Testis (tissue), 3 donors: Measurements from ENCODE around the gene SASS6. TPM values are rescaled to one million over a fixed set of nuclear protein-coding genes. Genes with fewer than 3 reads are reported as not detected.
A peak's percentile ranks its signal among the peaks of the same experiment; 100 is the strongest.
"Not testable (repeated sequence)": the region's sequence is repeated elsewhere in the genome, so short reads cannot be mapped to it uniquely, and the experiment has no call there.

Experiments used
- DNase-seq: peaks from one replicate; pipeline ENCODE4 v3.0.0-alpha.2; 2019
- H3K27ac ChIP-seq, 2 donors: fragments of 200-600 bp; sonication (generic); one replicate each; pipeline ENCODE4 v1.5.1; 2019
- H3K27me3 ChIP-seq: fragments of 200-600 bp; sonication (generic); one replicate; pipeline ENCODE4 v1.5.1; 2019
- H3K36me3 ChIP-seq: fragments of 200-600 bp; sonication (generic); one replicate; pipeline ENCODE4 v1.5.1; 2017; ENCODE audit warnings: low read depth; ENCODE audit errors: missing control alignments
- H3K4me1 ChIP-seq: fragments of 200-600 bp; sonication (generic); one replicate; pipeline ENCODE4 v1.5.1; 2019
- H3K4me3 ChIP-seq, 2 donors: fragments of 200-600 bp; sonication (generic); one replicate each; pipeline ENCODE4 v1.5.1; 2017 to 2019
- H3K9me3 ChIP-seq: fragments of 200-600 bp; sonication (generic); one replicate; pipeline ENCODE4 v1.5.1; 2017
- CTCF ChIP-seq, 3 experiments: fragments of 450-650 bp in 2 of 3; fragments of 200-600 bp in 1 of 3; sonication (generic) in 1 of 3; IDR thresholded peaks; one replicate each; pipeline ENCODE4 v1.5.1; 2016 to 2019; ENCODE audit warnings: antibody characterized with exemption in 3 of 3, mild to moderate bottlenecking in 2 of 3, moderate library complexity in 1 of 3
- POLR2A ChIP-seq: fragments of 450-650 bp; IDR thresholded peaks from one replicate; pipeline ENCODE4 v1.6.1; 2017; ENCODE audit warnings: antibody characterized with exemption, mild to moderate bottlenecking, moderate library complexity
- WGBS, 2 donors: methylation state at CpG; one replicate each; pipeline ENCODE4 v1.1.5; 2018; 5-methylcytosine and 5-hydroxymethylcytosine counted together
- intact Hi-C: fragments of 100-400 bp; cut with DNase I; formaldehyde crosslinking; loops from one replicate; pipeline ENCODE4 v1.15.1; 2023; ENCODE audit warnings: low total_unique reads
- polyA plus RNA-seq: library from polyadenylated mRNA; stranded (reverse); fragments of 350-450 nt; fragmentation: Illumina TruSeq; extraction: RNeasy Lipid Tissue Mini Kit (QIAGEN cat#74804); gene quantifications from one replicate; pipeline ENCODE4 v1.2.3, GENCODE V29; 2014; ENCODE audit warnings: low read depth, low replicate concordance; ENCODE audit not compliant: insufficient read depth
- total RNA-seq, 2 donors: library from RNA; depleted of rRNA; stranded (reverse); fragments of >200 nt; gene quantifications; one replicate each; pipeline ENCODE4 v1.2.3, GENCODE V29; 2016

Gene SASS6
- total and polyA plus RNA-seq, 3 donors from 2014 or later = 5.4 to 13.4 (median 9.5) TPM

DNA sequence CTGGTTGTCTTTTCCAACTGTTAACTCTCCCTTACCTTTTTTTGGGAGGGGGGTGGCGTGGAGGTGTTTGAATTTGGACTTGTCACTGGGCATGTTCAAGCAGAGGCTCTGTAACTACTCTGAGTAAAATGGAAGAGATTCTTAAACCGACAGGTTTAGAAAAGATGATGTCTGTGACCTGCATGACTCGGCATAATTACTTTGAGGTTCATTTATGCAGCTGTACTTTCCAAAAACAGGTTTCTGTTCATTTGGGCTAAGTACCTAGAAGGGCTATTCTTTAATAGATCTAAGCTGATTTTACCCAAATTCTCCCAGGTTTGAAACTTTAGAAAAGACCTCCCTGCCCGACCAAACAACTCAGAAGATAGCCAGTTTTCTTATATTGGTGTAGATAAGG is 82.6 kb downstream of the SASS6 start:
- TF ChIP-seq CTCF (IDR thresholded peaks at IDR 0.05) (no peak), POLR2A (no peak)
- Histone ChIP-seq H3K36me3 (no peaks in the 10 kb centered on the region), H3K9me3 (no peaks in the 10 kb centered on the region), H3K27me3 (no peaks in the 10 kb centered on the region), H3K4me3 (no peak overlapping the region), H3K27ac (no peak overlapping the region), H3K4me1 (peaks cover 9% of the 10 kb centered on the region)
- no peak for DNase-seq
- 86 to 91% methylated on average over 4 of the region's 4 CpGs for WGBS, 2 donors
- intact Hi-C loops = no loop called here

- WGBS, 2 donors = 93 to 97% methylated on average over 11 of the region's 11 CpGs
- intact Hi-C loops, DNase-seq: not testable (repeated sequence)
These were observed 85.5 kb downstream of the SASS6 start for GRCh38 chr1:100047235-100047708.

GRCh38 chr1:100045206-100045605 is 87.5 kb downstream of the SASS6 start:
- H3K36me3 ChIP-seq = no peaks in the 10 kb centered on the region
- no peaks in the 10 kb centered on the region for H3K9me3 ChIP-seq
- intact Hi-C loops = no loop called here
- H3K27me3 ChIP-seq = no peaks in the 10 kb centered on the region
- no peak for DNase-seq
- H3K27ac ChIP-seq = no peak overlapping the region
- TF ChIP-seq POLR2A = no peak
- TF ChIP-seq CTCF (IDR thresholded peaks at IDR 0.05) = no peak
- H3K4me3 ChIP-seq = no peak overlapping the region
- 92 to 94% methylated on average over 5 of the region's 5 CpGs for WGBS, 2 donors
- H3K4me1 ChIP-seq = peaks cover 9% of the 10 kb centered on the region

More at GRCh38 chr1:100047235-100047708, 85.5 kb downstream of the SASS6 start:
- not testable (repeated sequence) for H3K27me3 ChIP-seq, H3K9me3 ChIP-seq, H3K4me1 ChIP-seq, H3K36me3 ChIP-seq, H3K27ac ChIP-seq, H3K4me3 ChIP-seq

GRCh38 chr1:100039591-100039990 is 93.1 kb downstream of the SASS6 start:
- Histone ChIP-seq H3K36me3 (no peaks in the 10 kb centered on the region), H3K27ac (peak overlapping the region in 1 of 2 donors; percentile 98), H3K27me3 (no peaks in the 10 kb centered on the region), H3K4me1 (peaks cover 8% of the 10 kb centered on the region), H3K9me3 (no peaks in the 10 kb centered on the region), H3K4me3 (peak overlapping the region in 1 of 2 donors; percentile 96)
- TF ChIP-seq CTCF (IDR thresholded peaks at IDR 0.05) (no peak), POLR2A (no peak)
- intact Hi-C loops = loop anchor here (5.0 kb wide), 1 partner anchor 93 kb away; the partner anchor contains the start of genes SASS6 and TRMT13
- 7 to 13% methylated on average over 2 of the region's 2 CpGs for WGBS, 2 donors
- no peak for DNase-seq

DNA sequence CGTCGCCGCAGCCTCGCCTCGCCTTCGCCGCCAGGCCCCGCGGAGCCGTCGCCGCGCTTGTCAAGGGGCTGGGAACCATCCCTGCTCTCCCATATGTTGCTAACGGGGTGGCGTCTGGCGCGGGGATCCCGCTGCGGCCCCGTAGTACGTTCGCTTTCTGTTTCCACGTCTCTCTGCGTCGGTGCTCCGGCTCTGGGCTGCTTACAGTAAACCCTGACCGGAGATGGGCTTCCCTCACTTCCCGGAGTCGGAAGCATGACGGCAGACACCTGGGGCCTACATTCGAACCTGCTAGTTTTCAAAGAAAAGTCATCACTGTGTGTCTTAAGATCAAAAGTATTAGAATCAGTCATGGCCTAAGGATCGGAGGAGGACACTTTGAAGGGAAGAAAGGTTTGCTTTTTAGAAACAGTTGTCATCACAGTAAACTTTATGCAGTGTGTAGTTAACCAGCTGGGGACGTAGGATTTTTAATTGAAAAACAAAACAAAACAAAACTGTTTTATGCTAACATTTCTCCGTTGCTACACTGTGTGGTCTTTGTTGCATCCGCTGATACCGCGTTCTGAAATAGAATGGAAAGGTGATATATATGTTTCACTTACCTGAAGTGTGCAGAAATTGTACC is 94.0 kb downstream of the SASS6 start:
- Histone ChIP-seq H3K27ac (peak overlapping the region; percentile 98 to 99), H3K27me3 (no peaks in the 10 kb centered on the region), H3K4me1 (peaks cover 8% of the 10 kb centered on the region), H3K36me3 (no peaks in the 10 kb centered on the region), H3K9me3 (no peaks in the 10 kb centered on the region), H3K4me3 (peak overlapping the region; percentile 92 to 96)
- peak; percentile 72 for DNase-seq
- intact Hi-C loops = loop anchor here (5.0 kb wide), 1 partner anchor 94 kb away; the partner anchor contains the start of genes SASS6 and TRMT13
- WGBS, 2 donors = 0 to 1% methylated on average over 15 to 37 of the region's 37 CpGs
- no peak for TF ChIP-seq CTCF (IDR thresholded peaks at IDR 0.05)
- TF ChIP-seq POLR2A = no peak
